Measurements from ENCODE around the gene CEMIP.

The CEMIP gene

DNA sequence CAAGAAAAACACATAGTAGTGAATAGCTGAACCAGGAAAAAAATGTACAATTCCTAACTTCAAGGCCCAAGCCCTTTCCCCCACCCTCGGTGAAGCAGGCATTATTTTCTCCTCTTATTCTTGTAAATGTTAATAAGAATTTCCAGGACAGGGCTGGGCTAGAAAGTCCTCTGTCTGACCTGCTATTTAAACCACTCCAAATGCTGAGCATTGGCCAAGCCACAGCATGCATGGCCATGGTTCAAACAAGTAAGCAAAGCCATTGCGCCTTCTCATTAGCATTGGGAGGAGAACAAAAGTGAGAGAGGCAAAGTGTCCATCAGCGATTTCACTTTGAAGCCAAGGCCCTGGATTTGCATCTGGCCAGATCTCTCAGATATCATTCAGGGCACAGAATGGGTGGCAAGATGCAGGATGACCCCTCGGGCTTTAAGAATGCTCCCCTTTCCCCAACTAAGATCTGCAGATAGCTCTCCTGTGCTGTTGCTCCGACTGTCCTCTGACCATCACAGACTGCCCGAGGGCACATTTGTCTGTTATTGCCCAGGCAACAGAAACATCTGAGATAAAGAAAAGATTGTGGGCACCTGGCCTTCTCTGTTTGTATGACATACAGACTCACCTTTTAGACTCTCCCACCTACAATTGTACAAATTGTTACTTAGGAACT, 46.3 kb downstream of the CEMIP start:
- no peak for DNase-seq

DNA sequence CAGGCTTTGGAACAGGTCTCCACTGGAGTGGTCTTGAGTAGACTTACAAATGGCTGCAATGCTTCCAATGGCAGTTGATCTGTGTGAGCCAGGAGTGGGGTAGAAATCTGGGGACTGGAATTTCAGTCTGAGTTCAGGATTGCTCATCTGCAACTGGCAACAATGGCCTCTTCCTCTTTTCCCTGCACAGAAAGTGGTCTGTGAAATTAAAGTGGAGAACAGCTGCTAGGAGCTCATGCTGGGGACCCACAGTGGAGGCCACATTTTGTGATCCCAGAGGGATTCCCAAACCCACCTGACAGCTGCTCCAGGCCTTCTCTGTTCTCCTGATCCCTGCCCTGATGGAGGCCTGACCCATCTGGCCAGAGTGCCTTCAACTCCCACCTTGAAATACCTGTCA, 49.6 kb downstream of the CEMIP start:
- no peak for DNase-seq

DNA sequence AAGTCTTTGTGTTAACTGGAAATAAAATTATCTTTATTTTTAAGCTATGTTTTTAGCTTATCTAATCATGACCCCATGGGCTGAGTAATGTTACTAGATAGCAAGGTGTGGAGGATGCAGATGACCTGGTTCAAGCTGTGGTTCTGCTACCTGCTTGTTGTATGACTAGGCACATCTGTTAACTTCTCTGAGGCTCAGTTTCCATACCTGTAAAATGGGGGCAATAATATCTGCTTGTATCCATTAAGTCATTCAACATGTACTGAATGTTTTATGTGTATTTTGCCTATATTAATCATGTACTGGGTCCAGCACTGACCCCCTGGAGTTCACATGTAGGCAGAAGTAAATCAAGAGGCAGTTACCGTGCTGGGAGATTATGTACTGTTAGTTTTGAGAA, 51.5 kb downstream of the CEMIP start:
- no peak for DNase-seq

DNA sequence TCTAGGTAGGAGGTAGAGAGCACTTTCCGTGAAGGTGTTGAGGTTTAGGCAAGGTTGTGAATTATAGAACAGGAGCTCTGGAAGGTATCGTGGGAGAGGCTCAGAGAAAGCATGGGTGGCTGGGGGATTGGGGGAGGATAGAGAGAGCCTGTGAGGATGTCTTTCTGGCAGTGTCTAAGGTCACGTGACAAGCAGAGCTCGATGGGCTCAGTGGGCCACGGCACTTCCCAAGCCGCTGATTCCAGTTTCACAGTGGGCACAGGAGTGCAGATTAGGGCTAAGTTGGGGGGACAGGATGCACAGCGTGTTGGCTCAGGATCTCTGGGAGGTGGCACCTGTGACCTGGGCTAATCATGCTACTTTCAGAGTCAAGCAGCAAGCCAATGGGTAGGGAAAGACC, 52.0 kb downstream of the CEMIP start:
- DNase-seq: no peak

DNA sequence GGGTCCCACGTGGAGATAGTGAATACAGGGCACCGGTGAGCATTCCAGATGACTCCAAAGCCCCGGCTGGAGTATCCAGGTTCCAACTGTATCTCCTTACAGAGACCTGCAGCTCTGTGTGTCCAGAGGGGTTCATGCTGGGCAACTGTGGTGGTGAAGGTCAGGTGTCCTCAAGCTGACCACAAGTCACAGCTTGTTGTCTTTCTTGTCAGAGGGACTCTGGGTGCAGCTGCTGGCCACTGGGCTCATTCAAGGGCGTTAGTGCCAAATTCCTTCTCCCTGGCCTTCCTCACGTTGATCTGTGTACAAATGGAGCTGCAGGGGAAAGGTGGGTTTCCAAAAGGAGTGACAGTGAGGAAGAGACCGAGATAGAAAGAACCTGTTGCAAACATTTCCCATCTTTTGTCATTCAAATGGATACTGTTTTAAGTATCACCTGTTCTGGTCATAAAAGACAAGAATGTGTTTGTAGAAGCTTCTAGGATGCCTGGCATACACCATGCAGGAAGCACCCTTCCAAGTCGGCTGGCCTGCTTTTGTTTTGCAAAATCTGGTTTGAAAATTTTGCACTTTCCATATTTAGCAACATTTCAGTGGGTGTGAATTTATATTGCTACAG, 52.5 kb downstream of the CEMIP start:
- no peak for DNase-seq

DNA sequence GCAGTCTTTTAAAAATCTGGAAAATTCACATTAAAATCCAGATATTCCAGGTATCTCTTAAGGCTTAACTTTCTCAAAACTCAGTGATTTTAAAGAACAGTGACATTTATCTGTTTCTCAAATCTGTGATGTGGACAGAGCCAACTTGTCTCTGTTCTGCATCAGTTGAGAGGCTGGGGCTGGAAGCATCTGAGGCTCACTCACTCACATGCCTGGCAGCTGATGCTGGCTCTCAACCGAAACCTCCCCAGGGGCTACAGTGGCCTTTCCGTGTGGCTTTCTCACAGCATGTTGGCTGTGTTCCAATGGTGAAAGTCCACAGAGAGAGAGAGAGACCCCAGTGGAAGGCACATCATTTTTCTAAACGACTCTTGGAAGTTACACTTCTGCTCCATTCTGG, 53.5 kb downstream of the CEMIP start:
- no peak for DNase-seq

DNA sequence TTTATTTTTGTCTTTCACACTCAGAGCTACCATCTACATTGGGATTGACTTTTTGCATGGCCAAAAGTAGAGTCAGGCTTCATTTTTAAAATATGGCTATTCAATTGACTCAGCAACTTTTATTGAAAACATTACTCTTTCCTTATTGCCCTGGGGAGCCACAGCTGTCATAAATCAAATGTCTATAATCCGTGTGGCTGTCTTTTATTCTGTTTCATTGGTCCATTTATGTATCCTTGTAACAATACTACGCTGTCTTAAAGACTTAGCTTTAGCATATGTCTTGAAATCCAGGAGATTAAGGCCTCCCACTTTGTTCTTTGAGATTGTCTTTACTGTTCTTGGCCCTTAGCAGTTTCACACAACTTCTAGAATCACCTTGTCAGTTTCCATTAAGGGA, 55.2 kb downstream of the CEMIP start:
- no peak for DNase-seq

DNA sequence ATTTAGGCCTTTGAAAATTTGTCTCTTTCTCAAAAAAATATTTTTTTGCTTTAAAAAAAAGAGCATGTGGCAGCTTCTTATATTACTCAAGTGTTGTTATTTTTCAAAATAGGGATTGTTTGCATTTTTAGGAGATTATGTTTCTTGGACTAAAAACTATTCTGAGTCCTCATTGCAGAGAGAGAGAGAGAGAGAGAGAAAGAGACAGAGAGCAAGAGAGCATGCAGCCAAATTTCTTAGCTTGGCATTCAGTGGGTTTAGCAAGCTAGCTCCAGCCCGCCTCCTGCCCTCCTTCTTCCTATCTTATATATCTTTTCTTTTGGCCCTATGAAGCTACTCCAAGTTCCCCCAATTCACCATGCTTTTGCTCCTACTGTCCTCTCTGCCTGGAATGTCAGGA, 55.7 kb downstream of the CEMIP start:
- DNase-seq: no peak

DNA sequence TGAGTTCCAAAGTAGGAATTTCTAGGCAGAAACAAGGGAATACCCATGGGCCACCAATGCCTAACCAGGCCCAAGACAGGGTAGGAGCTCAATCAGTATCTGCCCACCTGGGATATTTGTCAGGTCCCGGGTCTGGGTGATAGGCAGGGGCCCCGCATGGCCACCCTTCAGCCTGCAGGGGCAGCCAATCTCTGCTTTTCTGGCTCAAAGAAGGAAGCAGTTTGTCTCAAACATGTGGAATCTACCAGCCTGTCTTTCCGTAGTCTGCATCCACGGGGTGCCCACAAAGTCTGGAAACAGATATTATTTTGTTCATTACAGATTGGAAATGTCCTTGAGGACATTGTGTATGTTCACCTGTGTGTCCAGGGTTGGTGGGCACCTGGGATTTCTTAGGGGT, 56.2 kb downstream of the CEMIP start:
- DNase-seq: no peak

DNA sequence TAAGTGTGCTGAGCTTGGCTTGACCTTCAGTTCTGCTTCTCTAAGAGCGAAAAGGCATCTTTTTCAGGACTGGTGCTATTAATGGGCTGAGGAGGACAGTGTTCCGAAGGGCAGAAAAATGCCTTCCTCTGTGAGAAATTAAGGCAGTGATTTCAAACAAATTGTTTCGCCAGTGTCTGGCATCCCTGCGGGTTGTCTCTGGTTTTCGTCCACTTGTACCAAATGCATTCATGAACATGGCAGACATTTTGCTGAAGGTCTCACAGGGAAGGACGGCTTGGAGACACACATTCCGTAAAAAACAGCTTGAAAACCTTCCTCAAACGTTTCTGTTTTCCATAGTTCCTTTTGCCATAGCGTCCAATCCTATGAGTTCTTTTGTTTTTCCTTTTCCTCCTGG, 57.1 kb downstream of the CEMIP start:
- no peak for DNase-seq

DNA sequence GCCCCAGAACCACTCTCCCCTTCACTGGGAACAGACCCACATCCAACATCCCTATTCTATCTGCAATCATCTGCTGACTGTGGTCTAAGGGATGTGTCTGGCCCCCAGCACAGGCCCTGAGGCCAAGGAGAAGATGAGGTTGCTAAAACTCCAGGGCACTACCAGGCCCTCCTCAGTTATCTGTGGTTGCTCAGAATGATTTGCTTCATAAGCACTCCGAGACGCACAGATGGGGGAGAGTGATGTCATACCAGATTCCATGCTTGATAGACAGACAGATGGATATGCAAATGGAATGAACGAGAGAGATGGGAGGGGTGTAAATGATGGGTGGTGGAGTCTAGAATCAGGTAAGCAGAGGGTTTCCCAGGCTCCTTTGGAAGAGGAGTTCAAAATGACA, 57.8 kb downstream of the CEMIP start:
- DNase-seq: no peak

DNA sequence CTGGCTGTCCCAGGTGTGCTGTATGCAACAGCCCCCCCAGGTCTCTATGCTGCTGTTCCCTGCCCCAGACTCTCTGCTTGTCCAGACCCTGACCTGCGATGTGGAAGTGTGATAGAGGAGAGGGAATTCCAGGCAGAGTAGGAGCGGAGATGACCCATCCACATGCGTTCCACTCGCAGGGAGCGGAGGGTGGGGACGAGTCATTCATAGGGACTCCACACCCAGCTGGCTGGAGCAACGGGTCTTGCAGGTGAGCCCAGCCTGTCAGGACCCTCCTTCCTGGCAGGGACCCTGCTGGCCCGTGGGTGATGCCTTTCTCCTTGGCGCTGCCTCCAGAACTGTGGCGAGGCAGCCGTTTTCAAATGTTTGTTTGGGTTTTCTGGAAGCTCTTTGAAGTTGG, 58.8 kb downstream of the CEMIP start:
- no peak for DNase-seq

DNA sequence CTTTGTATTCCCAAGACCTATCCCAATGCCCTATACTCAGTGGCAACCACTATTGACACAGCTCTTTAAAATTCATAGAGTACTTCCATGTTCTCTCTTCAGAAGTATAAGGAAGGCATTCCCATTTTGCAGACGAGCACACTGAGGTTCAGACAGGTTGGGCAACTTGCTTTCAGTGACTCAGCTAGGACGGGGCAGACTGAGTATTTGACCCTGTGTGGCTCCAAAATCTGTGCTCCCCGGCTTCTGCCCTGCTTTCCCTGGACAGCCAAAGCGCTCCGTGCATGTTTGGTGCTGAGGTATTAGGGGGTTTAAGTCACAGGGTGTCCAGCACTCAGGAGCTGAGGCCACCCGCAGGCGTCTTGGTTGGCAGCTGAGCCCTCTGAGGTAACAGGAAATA, 59.5 kb downstream of the CEMIP start:
- DNase-seq: no peak

DNA sequence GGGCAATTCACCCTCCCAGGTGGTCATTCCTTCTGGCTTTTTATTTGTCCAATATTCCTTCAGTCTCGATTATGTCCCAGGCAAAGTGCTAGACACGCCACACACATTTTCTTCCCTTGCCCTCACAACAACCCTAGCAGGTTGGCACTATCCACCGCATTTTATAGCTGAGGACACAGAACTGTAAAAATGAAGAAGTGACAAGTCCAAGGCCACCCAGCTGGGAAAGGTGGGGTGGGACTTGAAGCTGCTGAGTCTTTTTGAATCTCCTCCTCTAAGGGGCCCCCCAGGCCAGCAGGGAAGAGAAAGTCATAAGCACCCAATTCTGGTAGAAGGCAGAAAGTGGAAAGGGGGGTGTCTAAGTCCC, 60.6 kb downstream of the CEMIP start:
- DNase-seq: no peak

DNA sequence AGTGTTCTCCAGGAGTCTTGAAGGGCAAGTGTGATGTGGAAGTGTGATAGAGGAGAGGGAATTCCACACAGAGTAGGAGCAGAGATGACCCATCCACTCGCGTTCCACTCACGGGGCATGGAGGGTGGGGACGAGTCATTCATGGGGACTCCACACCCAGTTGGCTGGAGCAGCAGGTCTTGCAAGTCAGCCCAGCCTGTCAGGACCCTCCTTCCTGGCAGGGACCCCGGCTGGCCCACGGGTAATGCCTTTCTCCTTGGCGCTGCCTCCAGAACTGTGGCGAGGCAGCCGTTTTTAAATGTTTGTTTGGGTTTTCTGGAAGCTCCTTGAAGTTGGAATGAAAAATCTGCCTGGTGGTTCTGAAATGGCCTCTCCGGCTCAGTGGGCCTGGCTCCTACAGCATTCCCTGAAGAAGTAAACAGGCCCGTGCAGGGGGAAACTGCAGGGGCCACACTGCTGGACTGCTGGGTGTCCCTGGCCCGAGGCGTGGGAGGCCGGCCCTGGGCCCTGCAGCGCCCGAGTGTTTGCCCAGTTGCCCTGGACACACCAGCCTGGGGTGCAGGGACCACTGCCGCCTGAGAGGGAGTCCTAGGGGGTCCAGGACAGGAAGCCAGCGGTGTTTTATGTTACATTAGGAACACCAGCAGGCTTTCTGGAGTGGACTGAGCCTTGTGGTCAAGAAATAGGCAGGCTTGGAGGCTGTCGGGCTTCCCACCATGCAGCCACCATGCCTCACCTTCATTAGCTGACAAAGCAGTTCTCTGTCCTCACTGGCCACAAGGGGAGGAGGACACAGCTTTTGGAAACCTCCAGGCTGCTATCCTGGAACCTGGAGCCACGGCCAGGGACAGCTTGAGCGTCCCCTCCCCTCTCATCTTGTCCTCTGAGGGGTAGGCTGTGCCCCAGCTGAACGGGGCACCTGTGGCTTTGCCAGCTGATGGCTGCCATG, 61.3 kb downstream of the CEMIP start:
- no peak for DNase-seq

DNA sequence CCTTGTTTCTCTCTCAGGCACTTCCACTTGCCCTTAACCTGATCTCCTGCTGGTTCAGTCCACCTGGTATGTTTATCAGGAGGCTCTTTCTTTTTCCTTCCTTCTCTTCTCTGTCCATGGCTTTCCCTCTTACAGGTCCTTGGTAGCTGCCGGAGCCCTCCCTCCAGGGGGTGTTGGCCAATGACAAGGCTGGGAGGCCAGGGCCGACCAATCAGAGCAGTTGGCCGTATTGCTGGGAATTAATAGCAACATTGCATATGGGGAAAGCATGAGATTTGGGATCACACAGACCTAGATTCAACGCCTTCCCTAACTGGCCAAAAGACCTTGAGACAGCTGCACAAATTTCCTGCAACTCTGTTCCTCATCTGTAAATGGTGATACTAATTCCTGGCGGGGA, 62.4 kb downstream of the CEMIP start:
- no peak for DNase-seq

DNA sequence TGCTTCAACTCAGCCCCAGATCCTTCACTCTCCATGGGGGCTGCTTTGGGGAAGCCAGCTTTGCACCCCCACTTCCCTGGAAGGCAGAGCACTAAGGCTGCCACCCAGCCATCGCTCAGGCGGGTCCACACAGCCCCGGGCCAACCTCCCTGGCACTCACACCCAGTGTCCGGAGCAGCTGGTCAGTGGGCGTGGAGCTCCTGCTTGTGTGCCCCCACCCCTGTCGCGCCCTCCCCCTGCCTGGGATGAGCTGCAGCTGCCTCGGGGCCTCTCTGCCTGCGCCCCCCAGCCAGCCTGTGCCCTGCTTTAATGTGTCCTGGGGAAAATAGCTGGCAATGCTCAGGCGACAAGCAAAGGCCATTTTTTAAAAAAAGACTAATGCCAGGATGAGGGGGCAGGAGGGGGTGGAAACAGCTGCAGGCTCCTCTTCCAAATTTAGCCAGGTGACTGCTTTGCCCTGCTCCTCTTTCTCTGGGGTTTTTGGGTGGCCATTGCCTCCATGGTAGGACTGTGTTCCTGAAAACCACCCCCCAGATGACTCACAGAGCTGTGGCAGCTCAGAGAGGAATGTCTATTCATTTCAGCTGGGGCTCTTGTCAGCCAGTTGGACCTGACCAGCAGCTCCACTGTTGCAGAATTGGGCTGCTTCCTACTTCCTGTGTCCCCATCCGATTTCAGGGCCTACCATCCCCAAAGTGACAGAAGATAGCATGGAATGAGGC, 65.0 kb downstream of the CEMIP start:
- DNase-seq: no peak

DNA sequence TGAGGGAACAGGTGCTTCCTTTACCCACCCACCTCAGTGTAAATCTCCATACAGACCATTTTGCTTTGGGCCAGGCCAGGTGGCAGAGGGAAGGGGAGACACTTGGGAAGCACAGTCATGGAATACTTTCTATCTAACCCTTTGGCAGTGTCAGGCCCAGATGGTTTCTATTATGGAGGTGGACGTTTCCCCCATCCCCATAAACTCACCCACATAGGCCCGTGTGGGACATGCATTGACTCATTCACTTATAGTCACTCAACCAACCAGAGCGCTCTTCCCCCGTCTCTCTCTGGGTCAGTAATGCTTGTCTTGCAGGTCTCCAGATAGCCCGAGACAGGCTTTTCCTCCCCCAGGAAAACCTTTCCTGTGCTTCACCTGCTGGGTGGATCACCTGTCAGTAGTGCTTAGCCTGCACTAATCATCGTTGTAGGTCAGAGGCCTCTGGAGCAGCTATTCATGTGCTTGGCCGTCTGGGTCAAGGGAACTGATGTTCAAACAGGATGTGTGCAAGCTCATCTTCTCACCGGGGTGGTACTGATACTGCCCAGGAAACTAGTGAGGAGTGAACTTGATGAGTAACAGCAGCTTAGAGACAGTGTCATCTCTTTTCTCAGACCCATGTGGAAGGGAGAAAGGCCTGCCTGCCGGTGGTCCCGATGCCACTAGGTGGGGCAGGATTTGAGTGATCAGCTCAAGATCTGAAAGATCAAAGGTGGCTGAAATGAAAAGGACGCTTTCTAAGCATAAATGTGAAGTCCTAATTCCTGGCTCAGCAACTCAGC, 67.1 kb downstream of the CEMIP start:
- no peak for DNase-seq

DNA sequence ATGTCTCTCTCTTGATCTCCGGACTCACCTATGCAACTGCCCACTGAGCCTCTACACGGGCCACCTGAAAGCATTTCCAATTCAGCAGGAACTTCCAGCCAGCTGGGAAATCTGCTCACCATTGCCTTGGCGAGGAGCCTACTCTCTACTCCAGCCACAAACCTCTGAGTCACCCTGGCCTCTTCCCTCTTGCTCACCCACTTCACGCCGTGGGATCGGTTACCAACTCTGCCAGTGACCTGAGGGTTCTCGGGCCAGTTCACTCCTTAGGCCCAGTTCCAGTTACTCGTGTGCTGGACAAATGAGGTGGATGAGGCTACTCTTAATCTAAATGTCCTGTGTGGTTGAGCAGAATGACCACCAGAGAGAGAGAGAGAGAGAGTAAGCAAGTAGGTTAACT, 70.1 kb downstream of the CEMIP start:
- DNase-seq: no peak

DNA sequence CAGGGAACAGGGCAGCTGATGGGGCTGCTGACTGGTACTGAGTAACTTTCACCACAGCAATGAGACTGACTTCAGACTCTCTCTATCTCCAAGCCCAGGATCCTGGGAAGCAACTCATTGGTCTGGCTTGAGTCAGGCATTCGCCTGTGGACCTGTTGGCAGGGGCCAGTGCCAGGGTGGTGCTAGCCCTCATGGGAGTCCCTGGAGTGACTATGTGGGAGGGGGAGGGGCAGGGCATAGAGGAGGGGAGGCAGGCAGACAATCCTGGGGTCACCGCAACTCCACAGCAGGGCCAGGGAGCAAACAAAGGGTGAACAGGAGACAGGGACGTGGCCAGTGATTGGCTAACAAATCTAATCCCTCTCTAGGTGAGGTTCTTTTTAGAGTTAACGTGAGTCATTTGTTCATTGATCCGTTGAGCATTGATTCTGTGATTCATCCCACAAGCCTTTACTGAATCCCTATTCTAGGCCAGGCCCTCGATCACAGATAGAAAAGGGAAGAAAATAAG, 71.8 kb downstream of the CEMIP start:
- no peak for DNase-seq

DNA sequence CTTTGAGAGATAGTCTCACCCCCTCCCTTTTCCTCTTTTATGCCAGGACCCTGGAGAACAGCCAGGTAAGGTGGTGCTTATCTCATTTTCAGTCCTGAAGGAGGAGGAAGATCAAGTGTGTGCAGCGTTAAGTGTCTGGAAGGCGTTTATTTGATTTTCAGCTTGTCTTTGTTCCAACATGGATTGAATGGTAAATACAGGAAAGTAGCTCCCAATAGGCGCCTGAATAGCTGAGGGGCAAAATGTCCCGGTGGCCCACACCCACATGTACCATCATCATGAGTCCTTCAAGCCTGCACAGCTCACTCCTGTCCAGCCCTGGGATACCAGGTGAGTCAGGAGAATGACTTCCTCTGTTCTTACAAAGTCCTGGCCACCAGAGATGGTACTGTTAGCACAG, 73.5 kb downstream of the CEMIP start:
- no peak for DNase-seq

DNA sequence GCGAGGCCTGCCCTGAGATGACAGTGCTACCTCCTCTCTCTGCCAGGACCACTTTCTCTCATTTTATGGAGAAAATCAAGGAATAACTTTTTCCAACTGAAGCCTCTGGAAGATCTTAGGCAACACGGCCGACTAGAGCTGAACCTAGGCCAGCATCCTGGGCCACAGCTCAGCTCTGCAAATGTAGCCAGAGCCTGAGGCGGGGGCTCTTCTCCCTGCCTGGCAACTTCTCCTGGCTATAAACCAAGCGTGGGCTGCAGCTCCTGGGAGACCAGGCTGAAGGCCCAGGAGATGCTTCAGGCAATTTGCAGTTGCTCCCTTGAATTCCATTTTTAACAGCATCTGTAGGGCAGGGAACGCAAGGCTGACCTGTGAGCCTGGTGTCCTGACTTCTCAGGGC, 74.9 kb downstream of the CEMIP start:
- DNase-seq: no peak

Measured in T-helper 2 cell (primary cell).